ENCODE results near the gene ITGA5.

ITGA5 gene

DNA sequence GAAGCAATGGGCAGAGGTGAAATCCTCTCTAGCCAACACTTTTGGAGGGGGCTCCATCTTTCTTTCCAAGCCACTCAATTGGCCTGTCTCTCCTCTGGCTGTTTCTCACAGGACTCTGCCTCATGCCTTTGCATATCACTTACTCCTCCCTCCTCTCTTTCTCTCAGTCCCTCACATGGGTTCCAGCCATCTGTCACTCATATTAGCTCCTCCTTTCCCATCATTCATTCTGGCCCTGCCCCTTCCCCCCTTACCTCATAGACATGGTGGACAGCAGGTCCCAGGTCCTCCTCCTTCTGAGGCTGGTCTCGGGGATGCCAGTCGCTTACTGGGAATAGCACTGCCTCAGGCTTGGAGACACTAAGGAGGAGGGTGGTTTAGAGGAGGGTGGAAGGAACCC is 17.9 kb downstream of the ITGA5 start:
- TF ChIP-seq, protein P1, sequence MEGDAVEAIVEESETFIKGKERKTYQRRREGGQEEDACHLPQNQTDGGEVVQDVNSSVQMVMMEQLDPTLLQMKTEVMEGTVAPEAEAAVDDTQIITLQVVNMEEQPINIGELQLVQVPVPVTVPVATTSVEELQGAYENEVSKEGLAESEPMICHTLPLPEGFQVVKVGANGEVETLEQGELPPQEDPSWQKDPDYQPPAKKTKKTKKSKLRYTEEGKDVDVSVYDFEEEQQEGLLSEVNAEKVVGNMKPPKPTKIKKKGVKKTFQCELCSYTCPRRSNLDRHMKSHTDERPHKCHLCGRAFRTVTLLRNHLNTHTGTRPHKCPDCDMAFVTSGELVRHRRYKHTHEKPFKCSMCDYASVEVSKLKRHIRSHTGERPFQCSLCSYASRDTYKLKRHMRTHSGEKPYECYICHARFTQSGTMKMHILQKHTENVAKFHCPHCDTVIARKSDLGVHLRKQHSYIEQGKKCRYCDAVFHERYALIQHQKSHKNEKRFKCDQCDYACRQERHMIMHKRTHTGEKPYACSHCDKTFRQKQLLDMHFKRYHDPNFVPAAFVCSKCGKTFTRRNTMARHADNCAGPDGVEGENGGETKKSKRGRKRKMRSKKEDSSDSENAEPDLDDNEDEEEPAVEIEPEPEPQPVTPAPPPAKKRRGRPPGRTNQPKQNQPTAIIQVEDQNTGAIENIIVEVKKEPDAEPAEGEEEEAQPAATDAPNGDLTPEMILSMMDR (IDR thresholded peaks at IDR 0.05; ENCODE audit: insufficient read depth, missing control alignments) = no peak
- FAIRE-seq = no peak
- DNase-seq (ENCODE audit: insufficient read length, low spot score) = no peak

DNA sequence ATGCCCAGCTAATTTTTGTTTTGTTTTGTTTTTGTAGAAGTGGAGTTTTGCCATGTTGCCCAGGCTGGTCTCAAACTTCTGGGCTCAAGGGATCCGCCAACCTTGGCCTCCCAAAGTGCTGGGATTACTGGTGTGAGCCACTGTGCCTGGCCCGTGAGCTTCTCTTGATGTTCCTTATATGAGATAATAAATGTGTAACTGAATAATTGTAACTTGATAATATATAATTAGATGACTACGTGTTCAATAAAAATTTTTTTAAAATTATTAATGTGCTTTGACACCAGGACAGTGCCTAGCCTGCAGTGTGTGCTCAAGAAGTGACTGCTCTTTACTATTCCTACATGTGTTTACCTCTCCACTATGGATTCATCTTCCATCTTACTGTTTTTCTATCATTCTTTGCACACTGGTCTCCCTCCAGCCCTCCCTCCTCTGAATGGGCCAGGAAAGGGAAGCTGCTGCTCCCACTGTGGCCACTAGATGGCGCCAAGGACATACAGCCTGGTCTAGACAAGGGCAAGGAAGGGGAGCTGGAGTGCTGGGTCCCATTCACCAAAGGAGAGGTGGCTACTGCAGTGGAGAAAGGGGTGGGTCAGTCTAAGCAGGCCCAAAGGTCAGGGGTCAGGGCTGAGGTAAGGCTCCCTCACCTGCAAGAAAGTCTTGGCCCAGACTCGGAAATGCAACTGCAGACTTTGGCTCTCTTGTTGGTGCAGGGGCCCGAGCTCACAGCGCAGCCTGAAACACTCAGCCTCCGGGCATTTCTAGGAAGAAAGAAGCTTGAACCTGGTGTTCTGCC is 19.9 kb downstream of the ITGA5 start:
- DNase-seq (ENCODE audit: insufficient read length, low spot score) (peak; percentile 87), FAIRE-seq (no peak)
- TF ChIP-seq, protein P1 (IDR thresholded peaks at IDR 0.05; ENCODE audit: insufficient read depth, missing control alignments) = peak; percentile 99

DNA sequence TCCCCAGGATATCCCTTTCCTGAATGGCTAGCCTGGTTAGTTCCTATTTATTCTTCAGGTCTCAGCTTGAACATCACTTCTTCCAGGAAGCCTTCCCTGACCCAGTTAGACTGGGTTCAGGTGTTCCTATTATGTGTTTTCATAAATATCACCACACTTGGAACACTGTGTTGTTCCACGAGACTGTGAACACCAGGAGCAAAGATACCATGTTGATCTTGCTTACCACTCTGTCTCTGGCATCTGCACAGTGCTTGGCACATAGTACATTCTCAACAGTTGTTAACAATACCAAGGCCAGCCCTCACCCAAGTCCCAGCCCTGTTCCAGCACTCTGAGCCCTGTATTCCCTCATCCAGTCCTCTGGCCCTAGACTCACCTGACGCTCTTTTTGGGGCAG is 20.8 kb downstream of the ITGA5 start:
- TF ChIP-seq, protein P1 (IDR thresholded peaks at IDR 0.05; ENCODE audit: insufficient read depth, missing control alignments) = no peak
- DNase-seq (ENCODE audit: insufficient read length, low spot score) (no peak), FAIRE-seq (no peak)

DNA sequence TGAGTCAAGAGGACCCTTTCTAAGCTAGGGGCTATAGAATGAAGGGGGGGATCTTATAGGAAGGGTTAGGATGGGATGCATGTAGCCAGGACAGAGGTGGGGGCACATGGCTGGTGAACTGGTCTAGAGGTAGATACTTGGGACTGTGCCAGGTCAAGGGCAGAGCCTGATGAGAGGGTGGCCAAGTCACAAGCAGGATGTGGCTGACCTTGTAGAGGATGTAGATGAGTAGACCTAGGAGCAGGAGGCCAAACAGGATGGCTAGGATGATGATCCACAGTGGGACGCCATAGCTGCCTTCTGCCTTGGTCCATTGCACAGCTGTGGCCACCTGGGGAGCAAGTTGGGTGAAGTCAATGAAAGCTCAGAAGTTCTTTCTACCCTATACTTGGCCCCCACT is 21.9 kb downstream of the ITGA5 start:
- TF ChIP-seq, protein P1 (IDR thresholded peaks at IDR 0.05; ENCODE audit: insufficient read depth, missing control alignments) = no peak
- FAIRE-seq (no peak), DNase-seq (ENCODE audit: insufficient read length, low spot score) (no peak)

DNA sequence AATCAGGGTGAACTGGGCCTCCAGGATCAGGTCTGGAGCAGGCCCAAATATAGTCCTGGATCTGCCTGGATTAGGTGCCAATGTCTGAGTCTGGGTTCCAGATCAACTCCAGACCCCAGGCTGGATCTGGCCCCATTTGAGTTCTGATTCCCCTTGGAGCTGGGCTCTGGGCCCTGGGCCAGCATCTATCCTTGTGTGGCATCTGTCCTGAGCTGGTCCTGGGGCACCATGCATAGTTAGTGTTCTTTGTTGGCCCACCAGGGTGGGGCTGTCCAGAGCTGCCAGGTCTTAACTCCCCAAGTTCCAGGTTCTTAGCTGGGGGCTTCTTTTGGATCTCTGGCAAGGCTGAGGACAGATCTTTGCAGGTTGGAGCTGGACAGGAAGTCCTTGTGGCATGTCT is 23.5 kb downstream of the ITGA5 start:
- DNase-seq (ENCODE audit: insufficient read length, low spot score) (no peak), FAIRE-seq (no peak)
- TF ChIP-seq, protein P1 (IDR thresholded peaks at IDR 0.05; ENCODE audit: insufficient read depth, missing control alignments) = no peak

DNA sequence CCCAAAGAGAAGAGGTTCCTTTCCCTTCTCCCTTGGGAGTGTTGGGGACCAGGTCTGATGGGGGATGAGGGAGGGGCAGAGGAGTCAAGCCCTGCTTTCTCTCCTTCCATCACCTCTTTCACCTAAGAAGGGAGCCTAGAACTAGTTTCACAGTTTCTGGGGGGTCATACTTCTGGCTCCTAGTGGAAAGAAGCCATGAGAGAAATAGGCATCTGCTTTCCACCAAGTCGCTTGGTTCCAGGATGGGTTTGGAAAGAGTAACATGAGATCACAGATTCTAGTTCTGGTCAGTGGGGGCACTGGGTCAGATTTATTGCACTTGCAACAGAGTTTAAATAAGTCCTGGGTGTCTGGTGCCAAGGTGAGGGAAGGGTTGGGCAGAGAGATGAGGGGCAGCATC is 24.1 kb downstream of the ITGA5 start:
- DNase-seq (ENCODE audit: insufficient read length, low spot score) = no peak
- TF ChIP-seq, protein P1 (IDR thresholded peaks at IDR 0.05; ENCODE audit: insufficient read depth, missing control alignments) = no peak
- FAIRE-seq = no peak

DNA sequence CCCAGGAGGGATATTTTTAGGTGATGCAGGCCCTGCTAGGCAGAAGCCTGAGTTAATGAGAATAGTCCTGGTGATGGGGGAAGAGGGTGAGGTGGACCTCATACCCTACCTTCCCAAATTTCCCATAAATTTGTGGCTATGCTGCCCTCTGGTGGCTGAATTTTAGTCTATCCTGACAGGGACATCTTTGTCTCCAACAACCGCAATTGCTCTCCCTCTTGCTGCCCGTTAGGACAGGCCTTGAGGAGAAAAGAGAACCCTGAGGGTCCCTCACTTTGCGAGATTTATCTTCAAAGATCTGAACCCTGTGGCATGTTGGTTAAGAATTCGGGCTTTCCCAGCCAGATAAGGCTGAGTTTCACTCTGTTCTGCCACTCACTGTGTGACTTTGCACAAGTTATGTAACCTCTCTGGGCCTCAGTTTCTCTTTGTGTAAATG is 24.8 kb downstream of the ITGA5 start:
- TF ChIP-seq, protein P1 (IDR thresholded peaks at IDR 0.05; ENCODE audit: insufficient read depth, missing control alignments) = peak; percentile 61
- DNase-seq (ENCODE audit: insufficient read length, low spot score) (no peak), FAIRE-seq (no peak)

All from D721Med (cell line).